Measurements from ENCODE around the gene LRRC25.

LRRC25 gene

DNA sequence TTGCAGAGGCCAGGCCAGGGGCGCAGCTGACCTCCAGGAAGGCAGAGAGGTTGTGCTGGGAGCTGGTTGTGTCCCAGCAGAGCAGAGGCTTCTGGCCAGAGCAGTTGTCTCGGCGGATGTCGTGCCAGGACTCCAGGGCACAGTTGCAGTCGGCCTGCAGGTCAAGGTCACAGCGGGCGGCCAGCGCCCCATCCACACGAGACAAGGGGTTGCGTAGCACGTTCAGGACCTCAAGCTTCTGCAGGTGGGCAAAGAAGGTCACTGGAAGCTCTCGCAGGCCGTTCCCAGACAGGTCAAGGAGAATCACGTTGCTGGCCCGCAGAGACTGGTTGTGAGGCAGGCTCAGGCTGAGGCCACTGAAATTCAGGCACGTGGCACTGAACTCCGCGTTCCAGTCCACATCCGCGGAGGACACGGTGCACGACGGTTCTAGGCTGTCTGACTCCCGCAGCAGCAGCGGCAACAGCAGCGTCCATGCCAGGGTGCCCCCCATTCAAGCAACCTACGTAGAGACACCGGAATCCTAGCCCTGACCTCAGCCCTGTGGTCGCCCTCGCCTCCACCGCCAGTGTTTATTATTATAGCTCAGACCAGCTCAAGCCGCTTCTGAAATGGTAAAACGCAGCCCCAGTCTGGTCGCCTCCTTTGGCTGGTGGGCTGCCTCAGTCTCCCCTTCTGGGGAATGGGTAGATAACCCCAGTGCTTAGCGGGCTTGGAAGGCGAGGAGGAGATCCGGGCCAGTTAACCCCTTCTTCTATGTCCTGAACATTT is 766 bp downstream of the LRRC25 start:
- ATAC-seq (replicated peaks; ENCODE audit: extremely low read depth, poor library complexity, severe bottlenecking) (no peak), DNase-seq (ENCODE audit: low spot score in 2 of 2) (no peak)
- Mint-ChIP-seq H3K27ac (ENCODE audit: low read depth) (no peak overlapping the region), H3K27me3 (peaks cover 20% of the 10 kb centered on the region), H3K9me3 (no peaks in the 10 kb centered on the region), H3K4me3 (no peak overlapping the region), H3K4me1 (peaks cover 5% of the 10 kb centered on the region), H3K36me3 (ENCODE audit: insufficient read depth) (no peaks in the 10 kb centered on the region)

DNA sequence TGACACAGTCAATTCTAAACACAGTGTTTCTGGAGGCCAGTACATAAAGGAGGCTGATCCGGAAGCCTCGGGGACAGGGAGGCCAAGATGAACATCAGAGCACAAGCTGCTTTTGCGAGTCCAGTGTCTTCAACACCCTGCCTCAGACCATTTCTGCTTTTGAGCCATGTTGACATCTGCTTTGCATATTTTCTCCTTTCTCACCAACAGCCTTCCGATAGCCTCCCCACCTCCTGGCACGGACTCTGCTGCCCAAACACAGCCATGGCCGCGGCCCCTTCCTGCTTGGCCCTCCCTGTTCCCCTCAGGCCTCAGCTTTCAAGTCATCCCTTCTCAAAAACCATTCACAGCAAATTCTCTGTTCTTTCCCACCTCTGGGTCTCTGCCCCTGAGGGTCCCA is 3.6 kb downstream of the LRRC25 start:
- no peak overlapping the region for H3K4me3 Mint-ChIP-seq
- H3K36me3 Mint-ChIP-seq (ENCODE audit: insufficient read depth) = peaks cover 3% of the 10 kb centered on the region
- peaks cover 12% of the 10 kb centered on the region for H3K27me3 Mint-ChIP-seq
- H3K27ac Mint-ChIP-seq (ENCODE audit: low read depth) = no peak overlapping the region
- ATAC-seq (replicated peaks; ENCODE audit: extremely low read depth, poor library complexity, severe bottlenecking) = no peak
- no peaks in the 10 kb centered on the region for H3K9me3 Mint-ChIP-seq
- H3K4me1 Mint-ChIP-seq = peaks cover 5% of the 10 kb centered on the region
- DNase-seq (ENCODE audit: low spot score in 2 of 2) = no peak

DNA sequence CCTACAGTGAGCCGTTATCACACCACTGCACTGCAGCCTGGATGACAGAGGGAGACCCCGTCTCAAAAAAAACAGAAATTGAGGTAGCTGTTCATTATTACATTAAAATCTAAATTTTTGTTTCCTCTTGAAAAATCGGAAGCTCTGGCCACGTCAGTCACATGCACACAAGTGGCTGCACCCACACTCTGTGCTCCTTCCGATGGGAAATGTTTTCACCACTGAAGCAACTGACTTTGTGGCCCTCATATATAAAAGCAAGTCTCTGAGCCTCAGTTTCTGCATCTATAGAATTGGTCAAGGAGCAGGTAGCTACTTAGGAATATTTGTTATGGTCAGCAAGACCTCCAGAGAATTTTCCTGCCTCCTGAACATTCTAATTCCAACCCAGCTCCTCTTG is 4.5 kb downstream of the LRRC25 start:
- no peak for ATAC-seq (replicated peaks; ENCODE audit: extremely low read depth, poor library complexity, severe bottlenecking)
- peaks cover 6% of the 10 kb centered on the region for H3K36me3 Mint-ChIP-seq (ENCODE audit: insufficient read depth)

DNA sequence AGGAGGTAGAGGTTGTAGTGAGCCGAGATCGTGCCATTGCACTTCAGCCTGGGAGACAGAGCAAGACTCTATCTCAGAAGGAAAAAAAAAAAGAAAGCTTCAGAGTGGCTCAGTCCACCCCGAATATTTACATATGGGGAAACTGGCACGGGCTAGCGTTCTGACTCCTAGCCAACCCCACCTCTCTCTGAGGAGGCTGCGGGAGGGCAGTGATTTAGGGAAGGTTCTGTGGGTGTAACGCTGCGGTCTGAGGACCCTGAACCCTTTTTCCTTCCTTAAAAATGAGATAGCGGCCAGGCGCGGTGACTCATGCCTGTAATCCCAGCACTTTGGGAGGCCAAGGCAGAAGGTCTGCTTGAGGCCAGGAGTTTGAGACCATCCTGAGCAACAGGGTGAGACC is 5.0 kb downstream of the LRRC25 start:
- no peak overlapping the region for H3K4me3 Mint-ChIP-seq
- H3K36me3 Mint-ChIP-seq (ENCODE audit: insufficient read depth) = peaks cover 8% of the 10 kb centered on the region
- ATAC-seq (replicated peaks; ENCODE audit: extremely low read depth, poor library complexity, severe bottlenecking) (no peak), DNase-seq (ENCODE audit: low spot score in 2 of 2) (no peak)
- no peak overlapping the region for H3K27ac Mint-ChIP-seq (ENCODE audit: low read depth)
- peaks cover 4% of the 10 kb centered on the region for H3K4me1 Mint-ChIP-seq
- H3K9me3 Mint-ChIP-seq = no peaks in the 10 kb centered on the region
- H3K27me3 Mint-ChIP-seq = peaks cover 2% of the 10 kb centered on the region

More for the DNA sequence above, 4.5 kb downstream of the LRRC25 start:
- H3K27ac Mint-ChIP-seq (ENCODE audit: low read depth) = no peak overlapping the region
- peaks cover 4% of the 10 kb centered on the region for H3K4me1 Mint-ChIP-seq
- no peak overlapping the region for H3K4me3 Mint-ChIP-seq
- peaks cover 7% of the 10 kb centered on the region for H3K27me3 Mint-ChIP-seq
- DNase-seq (ENCODE audit: low spot score in 2 of 2) = no peak
- H3K9me3 Mint-ChIP-seq = no peaks in the 10 kb centered on the region

DNA sequence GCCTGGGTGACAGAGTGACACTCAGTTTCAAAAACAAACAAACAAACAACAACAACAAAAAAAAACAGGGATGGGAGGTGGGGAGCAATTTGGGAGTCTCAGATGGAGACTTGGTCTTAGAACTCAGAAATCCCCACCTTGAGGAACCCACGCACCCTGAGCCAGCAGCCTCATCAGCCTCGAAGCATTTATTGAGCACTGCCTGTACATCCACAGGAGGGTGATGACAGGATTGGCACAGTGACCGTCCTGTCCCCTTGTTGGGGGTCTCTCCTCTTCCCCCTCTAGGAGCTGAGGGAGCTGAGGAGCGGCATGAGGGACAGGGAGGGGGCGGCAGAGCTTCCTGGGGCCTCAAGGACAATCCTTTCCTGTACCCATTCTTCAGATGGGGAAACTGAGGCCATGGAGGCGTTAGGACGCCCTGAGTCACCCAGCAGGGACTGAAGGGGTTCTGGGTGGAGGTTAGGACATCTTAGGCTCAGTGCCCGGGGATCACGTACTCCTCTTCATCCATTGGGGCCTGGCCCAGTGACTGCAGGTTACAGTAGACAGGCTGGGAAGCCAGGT is 5.8 kb downstream of the LRRC25 start:
- Mint-ChIP-seq H3K27ac (ENCODE audit: low read depth) (no peak overlapping the region), H3K27me3 (no peaks in the 10 kb centered on the region)

DNA sequence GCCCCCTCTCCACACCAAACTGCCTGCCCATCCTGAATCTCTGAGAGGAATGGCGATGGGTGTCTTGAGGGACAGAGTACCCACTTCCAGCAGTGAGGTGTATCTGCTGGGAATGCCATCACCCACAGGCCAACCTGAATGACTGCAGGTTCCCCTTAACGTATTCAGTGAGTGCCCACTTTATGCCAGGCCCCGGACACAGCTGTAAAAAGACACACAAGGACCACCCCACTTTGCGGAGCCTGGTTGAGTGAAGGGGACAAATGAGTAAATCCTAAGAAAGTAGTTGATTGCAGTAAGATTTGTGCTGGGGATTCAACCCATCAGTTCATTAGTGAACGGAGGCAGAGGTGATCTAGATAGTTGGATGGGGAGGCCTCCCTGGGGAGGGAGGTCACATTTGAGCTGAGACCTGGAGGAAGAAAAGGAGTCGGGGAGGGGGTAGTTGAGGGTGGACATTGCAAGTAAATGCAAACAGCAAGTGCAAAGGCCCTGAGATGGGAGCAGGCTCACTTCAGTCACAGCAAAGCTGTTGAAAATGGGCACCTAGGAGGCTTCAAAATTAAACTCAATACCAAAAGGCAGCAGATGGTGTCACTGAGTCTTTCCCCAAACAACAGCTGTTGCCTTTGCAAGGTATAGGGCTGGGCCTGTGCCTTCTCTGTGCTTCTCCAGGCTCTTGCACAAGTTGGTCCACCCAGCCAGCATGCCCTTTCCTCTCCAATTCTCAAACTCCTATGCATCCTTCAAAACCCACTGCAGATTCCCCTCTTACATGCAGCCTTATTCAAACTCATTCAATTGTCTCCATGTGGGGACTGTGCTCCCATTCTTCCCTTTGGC is 7.1 kb downstream of the LRRC25 start:
- H3K27me3 Mint-ChIP-seq = no peaks in the 10 kb centered on the region
- H3K9me3 Mint-ChIP-seq = no peaks in the 10 kb centered on the region
- H3K4me3 Mint-ChIP-seq = no peak overlapping the region

More for the DNA sequence above, 5.8 kb downstream of the LRRC25 start:
- H3K4me1 Mint-ChIP-seq = peaks cover 6% of the 10 kb centered on the region
- DNase-seq (ENCODE audit: low spot score in 2 of 2) (no peak), ATAC-seq (replicated peaks; ENCODE audit: extremely low read depth, poor library complexity, severe bottlenecking) (no peak)
- H3K9me3 Mint-ChIP-seq = no peaks in the 10 kb centered on the region
- H3K36me3 Mint-ChIP-seq (ENCODE audit: insufficient read depth) = peaks cover 8% of the 10 kb centered on the region
- no peak overlapping the region for H3K4me3 Mint-ChIP-seq

DNA sequence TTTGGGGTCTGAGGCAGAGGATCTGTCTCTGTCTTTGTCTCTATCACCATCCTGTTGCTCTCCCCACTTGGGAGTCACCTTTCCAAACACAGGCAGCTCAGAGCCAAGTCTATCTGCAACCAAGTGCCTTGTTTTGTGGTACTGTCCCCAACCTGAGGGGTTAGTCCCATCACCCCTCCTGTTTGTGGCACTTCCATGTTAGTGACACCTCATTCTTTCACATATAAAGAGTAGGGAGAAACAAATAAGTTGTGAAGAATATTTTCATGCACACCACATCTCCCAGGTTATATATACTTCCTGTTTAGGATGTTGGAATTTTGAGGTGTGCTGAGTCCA is 7.7 kb downstream of the LRRC25 start:
- peak overlapping the region; percentile 44 for H3K4me3 Mint-ChIP-seq
- DNase-seq (ENCODE audit: low spot score in 2 of 2) (no peak), ATAC-seq (replicated peaks; ENCODE audit: extremely low read depth, poor library complexity, severe bottlenecking) (no peak)
- H3K27ac Mint-ChIP-seq (ENCODE audit: low read depth) = no peak overlapping the region
- H3K4me1 Mint-ChIP-seq = peaks cover 6% of the 10 kb centered on the region
- H3K27me3 Mint-ChIP-seq = no peaks in the 10 kb centered on the region
- peaks cover 8% of the 10 kb centered on the region for H3K36me3 Mint-ChIP-seq (ENCODE audit: insufficient read depth)
- no peaks in the 10 kb centered on the region for H3K9me3 Mint-ChIP-seq

More for the DNA sequence above, 7.1 kb downstream of the LRRC25 start:
- Mint-ChIP-seq H3K27ac (ENCODE audit: low read depth) (no peak overlapping the region), H3K36me3 (ENCODE audit: insufficient read depth) (peaks cover 8% of the 10 kb centered on the region), H3K4me1 (peaks cover 6% of the 10 kb centered on the region)
- DNase-seq (ENCODE audit: low spot score in 2 of 2) (no peak), ATAC-seq (replicated peaks; ENCODE audit: extremely low read depth, poor library complexity, severe bottlenecking) (no peak)

DNA sequence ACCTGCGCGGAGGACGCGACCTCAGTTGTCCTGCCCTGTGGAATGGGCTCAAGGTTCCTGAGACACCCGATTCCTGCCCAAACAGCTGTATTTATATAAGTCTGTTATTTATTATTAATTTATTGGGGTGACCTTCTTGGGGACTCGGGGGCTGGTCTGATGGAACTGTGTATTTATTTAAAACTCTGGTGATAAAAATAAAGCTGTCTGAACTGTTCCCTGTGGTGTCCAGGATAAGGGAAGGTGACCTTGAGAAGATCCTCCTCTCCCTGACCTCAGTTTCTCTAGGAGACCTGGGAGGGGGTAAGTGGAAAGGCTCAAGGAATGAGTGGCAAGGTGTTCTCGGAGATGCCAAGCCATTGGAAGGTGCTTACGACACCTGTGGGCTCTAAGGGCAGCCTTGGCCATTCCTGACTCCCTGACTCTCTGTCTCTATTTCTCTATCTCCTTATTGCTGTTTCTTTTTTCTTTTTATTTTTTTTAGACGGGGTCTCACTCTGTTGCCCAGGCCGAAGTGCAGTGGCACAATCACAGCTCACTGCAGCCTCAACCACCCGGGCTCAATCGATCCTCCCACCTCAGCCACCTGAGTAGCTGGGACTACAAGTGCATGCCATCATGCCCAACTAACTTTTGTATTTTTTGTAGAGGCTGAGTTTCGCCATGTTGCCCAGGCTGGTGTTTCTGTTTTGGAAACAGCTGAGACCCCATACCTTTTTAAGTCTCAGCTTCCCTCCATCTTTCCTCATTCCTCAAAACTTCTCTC is 8.3 kb downstream of the LRRC25 start:
- H3K36me3 Mint-ChIP-seq (ENCODE audit: insufficient read depth) = peaks cover 8% of the 10 kb centered on the region
- no peaks in the 10 kb centered on the region for H3K9me3 Mint-ChIP-seq
- no peak overlapping the region for H3K27ac Mint-ChIP-seq (ENCODE audit: low read depth)
- no peaks in the 10 kb centered on the region for H3K27me3 Mint-ChIP-seq
- H3K4me1 Mint-ChIP-seq = peaks cover 6% of the 10 kb centered on the region
- peak overlapping the region; percentile 44 for H3K4me3 Mint-ChIP-seq
- ATAC-seq (replicated peaks; ENCODE audit: extremely low read depth, poor library complexity, severe bottlenecking) (no peak), DNase-seq (ENCODE audit: low spot score in 2 of 2) (no peak)

DNA sequence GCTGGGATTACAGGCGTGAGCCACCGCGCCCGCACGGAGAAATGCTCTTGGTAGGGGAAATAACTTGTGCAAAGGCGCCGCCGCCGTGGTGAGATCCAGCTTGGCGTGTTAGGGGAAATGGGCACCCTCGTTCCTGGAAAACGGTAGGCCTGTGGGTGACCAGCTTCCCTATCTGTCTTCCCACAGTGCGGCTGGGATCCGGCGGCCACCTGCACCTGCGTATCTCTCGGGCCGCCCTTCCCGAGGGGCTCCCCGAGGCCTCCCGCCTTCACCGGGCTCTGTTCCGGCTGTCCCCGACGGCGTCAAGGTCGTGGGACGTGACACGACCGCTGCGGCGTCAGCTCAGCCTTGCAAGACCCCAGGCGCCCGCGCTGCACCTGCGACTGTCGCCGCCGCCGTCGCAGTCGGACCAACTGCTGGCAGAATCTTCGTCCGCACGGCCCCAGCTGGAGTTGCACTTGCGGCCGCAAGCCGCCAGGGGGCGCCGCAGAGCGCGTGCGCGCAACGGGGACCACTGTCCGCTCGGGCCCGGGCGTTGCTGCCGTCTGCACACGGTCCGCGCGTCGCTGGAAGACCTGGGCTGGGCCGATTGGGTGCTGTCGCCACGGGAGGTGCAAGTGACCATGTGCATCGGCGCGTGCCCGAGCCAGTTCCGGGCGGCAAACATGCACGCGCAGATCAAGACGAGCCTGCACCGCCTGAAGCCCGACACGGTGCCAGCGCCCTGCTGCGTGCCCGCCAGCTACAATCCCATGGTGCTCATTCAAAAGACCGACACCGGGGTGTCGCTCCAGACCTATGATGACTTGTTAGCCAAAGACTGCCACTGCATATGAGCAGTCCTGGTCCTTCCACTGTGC is 9.1 kb downstream of the LRRC25 start:
- peaks cover 8% of the 10 kb centered on the region for H3K36me3 Mint-ChIP-seq (ENCODE audit: insufficient read depth)
- no peak overlapping the region for H3K27ac Mint-ChIP-seq (ENCODE audit: low read depth)
- H3K4me1 Mint-ChIP-seq = peaks cover 6% of the 10 kb centered on the region

DNA sequence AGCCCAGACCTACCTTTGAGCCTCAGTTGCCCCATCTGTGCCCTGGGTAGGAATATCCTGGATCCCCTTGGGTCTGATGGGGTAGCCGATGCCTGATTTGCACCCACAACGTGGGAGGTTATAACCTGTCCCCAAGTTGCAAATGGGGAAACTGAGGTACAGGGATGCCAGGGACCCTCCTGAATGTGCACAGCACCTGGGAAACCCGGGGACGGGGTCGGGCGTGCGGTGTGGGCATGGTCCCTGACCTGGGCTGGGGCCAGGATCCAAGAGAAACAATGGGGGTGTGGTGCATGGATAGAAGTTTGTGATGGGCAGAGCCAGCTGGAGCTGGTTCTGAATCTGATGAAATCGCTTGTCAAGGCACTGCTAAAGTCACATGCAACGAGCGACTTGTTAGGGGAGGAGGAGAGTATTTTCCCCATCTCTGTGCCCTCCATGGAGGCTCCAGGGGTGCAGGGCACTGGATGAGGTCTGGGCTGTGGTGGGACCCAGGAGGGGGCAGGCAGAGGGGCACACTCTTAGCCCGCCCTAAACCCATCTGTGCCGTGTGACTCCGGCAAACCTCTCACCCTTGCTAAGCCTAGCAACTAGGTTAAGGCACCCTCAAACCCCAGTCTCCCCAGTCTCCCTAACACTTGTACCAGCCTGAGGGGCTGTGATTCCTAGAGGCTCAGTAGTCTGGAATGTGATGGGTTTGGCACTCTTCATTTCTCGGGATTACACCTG is 10.7 kb downstream of the LRRC25 start:
- H3K27ac Mint-ChIP-seq (ENCODE audit: low read depth) = no peak overlapping the region
- peaks cover 8% of the 10 kb centered on the region for H3K36me3 Mint-ChIP-seq (ENCODE audit: insufficient read depth)
- peaks cover 16% of the 10 kb centered on the region for H3K27me3 Mint-ChIP-seq
- peaks cover 6% of the 10 kb centered on the region for H3K4me1 Mint-ChIP-seq
- no peak for ATAC-seq (replicated peaks; ENCODE audit: extremely low read depth, poor library complexity, severe bottlenecking)
- no peak for DNase-seq (ENCODE audit: low spot score in 2 of 2)
- H3K9me3 Mint-ChIP-seq = no peaks in the 10 kb centered on the region
- no peak overlapping the region for H3K4me3 Mint-ChIP-seq

More for the DNA sequence above, 9.1 kb downstream of the LRRC25 start:
- no peaks in the 10 kb centered on the region for H3K9me3 Mint-ChIP-seq
- peak overlapping the region; percentile 63 for H3K4me3 Mint-ChIP-seq
- ATAC-seq (replicated peaks; ENCODE audit: extremely low read depth, poor library complexity, severe bottlenecking) (peak; percentile 79), DNase-seq (ENCODE audit: low spot score in 2 of 2) (peak; percentile 48 to 71)
- H3K27me3 Mint-ChIP-seq = peaks cover 5% of the 10 kb centered on the region

Data from central memory CD8-positive, alpha-beta T cell (primary cell).